K562 (cell line): ENCODE data around the gene DHRS3. TPM values are rescaled to one million over a fixed set of nuclear protein-coding genes. Genes with fewer than 3 reads are reported as not detected.

ENCODE experiments used
- ATAC-seq: fragments of 200-7000 bp; cut with Tn5 transposase; 3 replicates; pipeline ENCODE4 v1.9.1; 2020; ENCODE audit warnings: moderate library complexity
- BruUV-seq: library from RNA; stranded (reverse); fragments of 400-500 nt; replicated peaks from 2 replicates; lab custom pipeline; 2021; lab: Mats Ljungman, UMichigan
- CTCF ChIA-PET: fragments of 300-600 bp; formaldehyde crosslinking; extraction: SDS; loops from one replicate; lab custom pipeline; 2021; ENCODE audit warnings: low intra/inter-chr PET ratio; lab: Yijun Ruan, JAX
- POLR2A ChIA-PET: fragments of 300-600, 350-650 bp; sonication (Branson Sonifier 250); formaldehyde crosslinking; extraction: SDS; loops from one replicate; lab custom pipeline; 2021; ENCODE audit warnings: antibody characterized with exemption, inconsistent platforms; lab: Yijun Ruan, JAX
- DNase-seq, 4 experiments: peaks; one replicate each; pipeline versions ENCODE4 v3.0.0 to v3.0.0-alpha.2; 2011 to 2018; ENCODE audit warnings: low spot score in 3 of 4, mixed read lengths in 3 of 4; ENCODE audit errors: extremely low read depth in 1 of 4
- FAIRE-seq: peaks from 2 replicates; lab custom pipeline; 2011; peaks lifted over from hg19 to GRCh38; lab: Jason Lieb, UNC
- H2AFZ ChIP-seq: 2 replicates; pipeline ENCODE4 v1.6.0; 2011; ENCODE audit warnings: low read depth, low read length, control low read depth, inconsistent platforms
- H3K27ac ChIP-seq: fragments of 200-600 bp; 3 replicates; pipeline ENCODE4 v1.8.0; 2011; ENCODE audit warnings: low read depth, mild to moderate bottlenecking, control low read depth, inconsistent platforms, low read length, moderate library complexity, mixed read lengths; ENCODE audit errors: extremely low read depth
- H3K27me3 ChIP-seq, 2 experiments: fragments of 300-600 bp in 1 of 2; 2 replicates in 1 of 2; 3 replicates in 1 of 2; pipeline versions ENCODE4 v1.6.0 to v1.8.0; 2011; ENCODE audit warnings: inconsistent platforms in 2 of 2, low read length in 2 of 2, mild to moderate bottlenecking in 1 of 2, mixed read lengths in 1 of 2, moderate library complexity in 1 of 2; ENCODE audit not compliant: control insufficient read depth in 2 of 2, insufficient read depth in 2 of 2
- H3K36me3 ChIP-seq: fragments of 300-600 bp; 3 replicates; pipeline ENCODE4 v1.8.0; 2011; ENCODE audit warnings: mild to moderate bottlenecking, low read length, inconsistent platforms; ENCODE audit not compliant: control insufficient read depth, insufficient read depth
- H3K4me1 ChIP-seq, 2 experiments: fragments of 200-600 bp in 1 of 2; replicated peaks in 1 of 2; 2 replicates in 1 of 2; 3 replicates in 1 of 2; pipeline versions ENCODE4 v1.5.1 to v1.8.0; 2011; ENCODE audit warnings: inconsistent platforms in 2 of 2, low read length in 2 of 2, mild to moderate bottlenecking in 1 of 2, mixed read lengths in 1 of 2, moderate library complexity in 1 of 2; ENCODE audit not compliant: control insufficient read depth in 2 of 2, insufficient read depth in 2 of 2
- H3K4me2 ChIP-seq: 2 replicates; pipeline ENCODE4 v1.6.1; 2011; ENCODE audit warnings: low read length, control low read depth, inconsistent platforms, mixed read lengths; ENCODE audit not compliant: insufficient read depth
- H3K4me3 ChIP-seq: fragments of 200-600 bp; sonication (generic), shearing (Covaris generic); 2 replicates; pipeline ENCODE4 v1.5.1; 2016; ENCODE audit warnings: control low read depth, inconsistent platforms
- H3K79me2 ChIP-seq: fragments of 200-600 bp; 3 replicates; pipeline ENCODE4 v1.8.0; 2011; ENCODE audit warnings: low read length, inconsistent platforms; ENCODE audit not compliant: control insufficient read depth, insufficient read depth
- H3K9ac ChIP-seq, 2 experiments: 2 replicates each; pipeline versions ENCODE4 v1.6.0 to v1.6.1; 2011; ENCODE audit warnings: low read depth in 2 of 2, low read length in 2 of 2, control low read depth in 1 of 2, inconsistent platforms in 1 of 2, mild to moderate bottlenecking in 1 of 2, mixed read lengths in 1 of 2; ENCODE audit not compliant: insufficient read depth in 1 of 2
- H3K9me1 ChIP-seq: one replicate; pipeline ENCODE4 v1.6.0; 2011; ENCODE audit warnings: inconsistent platforms, mild to moderate bottlenecking, low read length, moderate library complexity; ENCODE audit not compliant: control insufficient read depth, insufficient read depth
- H3K9me3 ChIP-seq: replicated peaks from 2 replicates; pipeline ENCODE4 v1.5.1; 2011; ENCODE audit warnings: low read depth, low read length, inconsistent platforms; ENCODE audit not compliant: control insufficient read depth, insufficient read depth
- H4K20me1 ChIP-seq: replicated peaks from 2 replicates; pipeline ENCODE4 v1.6.1; 2011; ENCODE audit warnings: low read length, inconsistent platforms, mixed read lengths; ENCODE audit not compliant: control insufficient read depth, insufficient read depth
- BACH1 ChIP-seq: fragments of 200-800 bp; sonication (Bioruptor generic); IDR thresholded peaks from 2 replicates; pipeline ENCODE4 v1.6.1; 2016; ENCODE audit warnings: missing genetic modification characterization, missing compliant biosample characterization
- BCLAF1 ChIP-seq, 2 experiments: fragments of 450-650 bp in 1 of 2; IDR thresholded peaks; 2 replicates each; pipeline ENCODE4 v1.6.1; 2011 to 2017; ENCODE audit warnings: low read depth in 2 of 2, antibody characterized with exemption in 1 of 2, borderline replicate concordance in 1 of 2, low read length in 1 of 2, mild to moderate bottlenecking in 1 of 2, mixed read lengths in 1 of 2; ENCODE audit not compliant: control insufficient read depth in 1 of 2
- ELF1 ChIP-seq: fragments of 200-800 bp; sonication (Bioruptor generic); IDR thresholded peaks from 2 replicates; pipeline ENCODE4 v1.6.1; 2016; ENCODE audit warnings: missing genetic modification characterization, missing compliant biosample characterization
- FOXP4 ChIP-seq: sonication (generic); formaldehyde crosslinking; IDR thresholded peaks from 2 replicates; pipeline ENCODE4 v1.8.0; 2022; ENCODE audit warnings: mild to moderate bottlenecking, missing genetic modification reagents, borderline replicate concordance
- L3MBTL2 ChIP-seq: fragments of 450-650 bp; IDR thresholded peaks from 2 replicates; pipeline ENCODE4 v1.6.1; 2016; ENCODE audit warnings: mild to moderate bottlenecking, moderate library complexity
- MBD2 ChIP-seq: sonication (generic); IDR thresholded peaks from 2 replicates; pipeline ENCODE4 v1.6.1; 2016; ENCODE audit warnings: low read depth, borderline replicate concordance
- MECOM ChIP-seq: fragments of 250-450 bp; sonication (Bioruptor Pico); IDR thresholded peaks from 2 replicates; pipeline ENCODE4 v1.8.0; 2022; ENCODE audit warnings: inconsistent platforms
- MLX ChIP-seq, 2 experiments: fragments of 450-650 bp in 1 of 2; sonication (generic) in 1 of 2; formaldehyde crosslinking; conservative IDR thresholded peaks; 2 replicates each; pipeline versions ENCODE4 v1.4.0 to v1.8.1; 2020 to 2022; ENCODE audit warnings: mild to moderate bottlenecking in 1 of 2, missing genetic modification reagents in 1 of 2
- SPI1 ChIP-seq: IDR thresholded peaks from 2 replicates; pipeline ENCODE4 v1.6.1; 2011; ENCODE audit warnings: low read depth, low read length, control low read depth, borderline replicate concordance
- SRSF7 ChIP-seq: fragments of 200-400 bp; formaldehyde crosslinking; optimal IDR thresholded peaks from 2 replicates; pipeline ENCODE3; 2017; ENCODE audit warnings: mild to moderate bottlenecking, low read depth, low read length
- TFAM ChIP-seq: fragments of 250-450 bp; sonication (Bioruptor Pico); conservative IDR thresholded peaks from 2 replicates; pipeline ENCODE4 v1.5.0; 2021; ENCODE audit warnings: mild to moderate bottlenecking, moderate library complexity
- ZNF584 ChIP-seq: fragments of 200-800 bp; sonication (Bioruptor generic); IDR thresholded peaks from 2 replicates; pipeline ENCODE4 v1.6.1; 2016; ENCODE audit warnings: low read depth, mild to moderate bottlenecking, missing genetic modification characterization, missing compliant biosample characterization
- ZNF586 ChIP-seq: fragments of 450-650 bp; formaldehyde crosslinking; conservative IDR thresholded peaks from 2 replicates; pipeline ENCODE4 v1.4.0; 2020; ENCODE audit warnings: mild to moderate bottlenecking, moderate library complexity
- ZNF778 ChIP-seq: fragments of 450-650 bp; formaldehyde crosslinking; IDR thresholded peaks from 2 replicates; pipeline ENCODE4 v1.4.0; 2020; ENCODE audit warnings: mild to moderate bottlenecking, moderate library complexity
- WGBS: fragments of 100-300 bp; shearing (Covaris generic); methylation state at CpG from one replicate; pipeline ENCODE4 v1.1.6; 2016; ENCODE audit warnings: low coverage, mixed read lengths; ENCODE audit not compliant: insufficient coverage; ENCODE audit errors: missing lambda C conversion rate; 5-methylcytosine and 5-hydroxymethylcytosine counted together
- in situ Hi-C: fragments of 300-500 bp; cut with MboI; formaldehyde crosslinking; loops from 4 replicates; pipeline ENCODE4 v1.15.0; 2018; ENCODE audit warnings: inconsistent platforms, mixed read lengths
- intact Hi-C: fragments of 100-400 bp; cut with micrococcal nuclease; formaldehyde crosslinking; loops from 2 replicates; pipeline ENCODE4 v1.14.2; 2022
- polyA plus RNA-seq, 8 experiments: library from polyadenylated mRNA; depleted of rRNA in 4 of 8; stranded (reverse) in 5 of 8; unstranded in 3 of 8; fragments of >200 nt; fragmentation: Nextera tagmentation in 2 of 8; fragmentation: Illumina TruSeq in 1 of 8; extraction: Ambion mirVana in 2 of 8; extraction: Trizol in 1 of 8; gene quantifications; 2 replicates each; pipeline versions ENCODE4 v1.2.1 to v1.2.3, GENCODE V29; 2011 to 2014; ENCODE audit warnings: inconsistent platforms in 1 of 8, missing spikeins in 1 of 8
- total RNA-seq, 7 experiments: library from RNA; depleted of rRNA in 6 of 7; stranded (reverse); fragments of >200 nt in 6 of 7; fragmentation: Illumina TruSeq in 2 of 7; extraction: Trizol in 2 of 7; gene quantifications; 2 replicates each; pipeline versions ENCODE4 v1.2.1 to v1.2.3, GENCODE V29; 2011 to 2021; ENCODE audit warnings: low replicate concordance in 1 of 7

DHRS3 gene
- total and polyA plus RNA-seq, 9 of the 15 experiments (the other 6 are each of a cell fraction or from before 2014, with no cell fraction given) = 21.0 to 116 (median 58.7) TPM

GRCh38 chr1:12615159-12615864 lies 2.7 kb downstream of the DHRS3 start:
- DNase-seq = no peak
- Histone ChIP-seq H4K20me1 (0 out of 2 replicates have a peak, but pooled peaks cover 5% of the 10 kb centered on the region), H3K9ac (peak overlapping the region; percentile 94 to 97), H3K9me3 (0 out of 2 replicates have a peak, but pooled peaks cover 2% of the 10 kb centered on the region), H2AFZ (peak overlapping the region; percentile 36; the same call in 1 of the 2 replicates), H3K4me1 (peaks cover 23 to 37% of the 10 kb centered on the region in 2 experiments), H3K4me3 (peak overlapping the region; percentile 71), H3K27me3 (no peaks in the 10 kb centered on the region), H3K36me3 (peaks cover 49% of the 10 kb centered on the region), H3K27ac (peak overlapping the region; percentile 94), H3K9me1 (no peaks in the 10 kb centered on the region), H3K4me2 (peak overlapping the region; percentile 97), H3K79me2 (peaks cover 98% of the 10 kb centered on the region)
- CTCF ChIA-PET = no interaction called here
- intact Hi-C loops = loop anchor here (5.0 kb wide), 2 partner anchors 88 to 138 kb away; no protein-coding TSS in a partner anchor
- in situ Hi-C loops = loop anchor here (5.0 to 25.0 kb wide), 2 partner anchors 208 to 303 kb away; no protein-coding TSS in a partner anchor
- FAIRE-seq = peak; percentile 55
- BruUV-seq = no TSS peak
- no peak for ATAC-seq
- WGBS = 12% methylated on average over 12 of the region's 12 CpGs
- POLR2A ChIA-PET = interaction anchor here (0.6 to 4.1 kb wide), 11 partner anchors 9 to 706 kb away, joined by 3 to 24 read pairs (median 3); no protein-coding TSS in a partner anchor
- no peak for TF ChIP-seq ZNF584 (CRISPR knock-in tag)
- TF ChIP-seq SRSF7 = no peak
- no peak for TF ChIP-seq TFAM (CRISPR knock-in tag)
- no peak for TF ChIP-seq MBD2
- no peak for TF ChIP-seq MLX (CRISPR knock-in tag; conservative IDR thresholded peaks at IDR 0.05)
- TF ChIP-seq BACH1 (tag) = peak; percentile 54; the same call in 1 of the 2 replicates
- TF ChIP-seq ZNF778 (CRISPR knock-in tag) = no peak
- TF ChIP-seq FOXP4 (CRISPR knock-in tag) = no peak
- peak; percentile 69 for TF ChIP-seq L3MBTL2
- peak; percentile 81 for TF ChIP-seq SPI1
- no peak for TF ChIP-seq ZNF586
- no peak for TF ChIP-seq ELF1 (tag)
- no peak for TF ChIP-seq MECOM (CRISPR knock-in tag)
- no peak for TF ChIP-seq BCLAF1 (IDR thresholded peaks at IDR 0.05; ENCODE audit: borderline replicate concordance in 1 of 2, control insufficient read depth in 1 of 2, low read depth in 2 of 2, low read length in 1 of 2)
